Ovary (tissue), 9 donors: Measurements from ENCODE around the gene PSENEN. TPM values are rescaled to one million over a fixed set of nuclear protein-coding genes. Genes with fewer than 3 reads are reported as not detected.

ENCODE experiments used
- DNase-seq, 5 donors: peaks; one replicate each; pipeline ENCODE4 v3.0.0-alpha.2; 2019 to 2020
- H3K27ac ChIP-seq, 2 donors: fragments of 200-600 bp; one replicate each; pipeline versions ENCODE4 v1.5.1 to v1.8.0; 2019 to 2022
- H3K27me3 ChIP-seq: fragments of 200-600 bp; one replicate; pipeline ENCODE4 v1.8.0; 2022
- H3K36me3 ChIP-seq: fragments of 200-600 bp; sonication (generic); one replicate; pipeline ENCODE4 v1.5.1; 2019
- H3K4me1 ChIP-seq: one replicate; pipeline ENCODE4 v1.8.1; 2013; ENCODE audit warnings: mild to moderate bottlenecking, moderate library complexity; ENCODE audit not compliant: insufficient read depth
- H3K4me3 ChIP-seq: fragments of 200-600 bp; sonication (generic); one replicate; pipeline ENCODE4 v1.5.1; 2017
- H3K9me3 ChIP-seq, 2 donors: fragments of 200-600 bp in 1 of 2; sonication (generic) in 1 of 2; one replicate each; pipeline versions ENCODE4 v1.5.1 to v1.8.1; 2013 to 2019; ENCODE audit warnings: mild to moderate bottlenecking in 1 of 2, moderate library complexity in 1 of 2
- CTCF ChIP-seq, 3 donors: fragments of 450-650 bp in 2 of 3; fragments of 200-600 bp in 1 of 3; IDR thresholded peaks; one replicate each; pipeline versions ENCODE4 v1.5.1 to v1.8.0; 2016 to 2022; ENCODE audit warnings: antibody characterized with exemption in 3 of 3, mild to moderate bottlenecking in 1 of 3
- EP300 ChIP-seq: sonication (generic); formaldehyde crosslinking; IDR thresholded peaks from one replicate; pipeline ENCODE4 v1.6.1; 2017; ENCODE audit warnings: antibody characterized with exemption
- POLR2A ChIP-seq: fragments of 450-650 bp; IDR thresholded peaks from one replicate; pipeline ENCODE4 v1.6.1; 2017; ENCODE audit warnings: antibody characterized with exemption, mild to moderate bottlenecking, moderate library complexity
- WGBS, 3 donors: extraction: QIAGEN DNeasy Blood & Tissue Kit in 1 of 3; methylation state at CpG; one replicate each; pipeline versions ENCODE4 v1.1.5 to v1.1.7; 2013 to 2017; 5-methylcytosine and 5-hydroxymethylcytosine counted together
- intact Hi-C, 4 donors: fragments of 100-400 bp; cut with DNase I; formaldehyde crosslinking; loops; one replicate each; pipeline versions ENCODE4 v1.11.0 to v1.15.1; 2022 to 2023
- polyA plus RNA-seq, 2 donors: library from polyadenylated mRNA; stranded (reverse); fragments of 200-250 nt in 1 of 2; fragments of 350-450 nt in 1 of 2; fragmentation: Illumina TruSeq in 1 of 2; extraction: RNeasy Lipid Tissue Mini Kit (QIAGEN cat#74804) in 1 of 2; gene quantifications; one replicate each; pipeline ENCODE4 v1.2.3, GENCODE V29; 2013 to 2014
- total RNA-seq, 7 donors: library from RNA; depleted of rRNA in 2 of 7; stranded (reverse); fragments of >200 nt in 2 of 7; fragmentation: NEBNext Ultra II Directional in 3 of 7; extraction: Animal tissue kit (Norgen Biotek cat#: 25700) in 3 of 7; gene quantifications; one replicate each; pipeline versions ENCODE4 v1.1.0 to v1.2.4, GENCODE V29; 2016 to 2023
- donor health status: DM: no; HTN: no; CAD: no; lungs with moderate emphysema.
- donor health status: DM: no; HTN: no; CAD: no.
- donor health status: Bipolar disorder and iron deficiency.
- donor health status: DM: yes; HTN: yes; CAD: no.
- donor health status: DM: no; HTN: no; CAD: no.
- donor health status: DM: yes; HTN: yes; CAD: no.

PSENEN gene
- total and polyA plus RNA-seq, 9 donors: 23.4 to 90.4 (median 44.6) TPM

- Histone ChIP-seq H3K4me1 (no peaks in the 10 kb centered on the region), H3K27ac (no peak overlapping the region), H3K4me3 (no peak overlapping the region), H3K36me3 (no peaks in the 10 kb centered on the region), H3K9me3 (no peaks in the 10 kb centered on the region), H3K27me3 (no peaks in the 10 kb centered on the region)
- intact Hi-C loops: loop anchor here in 1 of 4 donors (10.0 kb wide), 1 partner anchor 135 kb away; no protein-coding TSS in a partner anchor
- no peak for DNase-seq
- TF ChIP-seq CTCF (IDR thresholded peaks at IDR 0.05) (no peak), POLR2A (no peak), EP300 (no peak)
- 72 to 90% (median 83%) methylated on average over 7 to 11 of the region's 11 CpGs for WGBS, 3 donors
Observed at GRCh38 chr19:35789195-35789977, 43.9 kb downstream of the PSENEN start.

- Histone ChIP-seq H3K4me1 (no peaks in the 10 kb centered on the region), H3K27me3 (no peaks in the 10 kb centered on the region), H3K36me3 (no peaks in the 10 kb centered on the region), H3K4me3 (no peak overlapping the region), H3K27ac (no peak overlapping the region), H3K9me3 (no peaks in the 10 kb centered on the region)
- no peak for TF ChIP-seq CTCF (IDR thresholded peaks at IDR 0.05)
- no peak for TF ChIP-seq EP300
- no peak for TF ChIP-seq POLR2A
- no peak for DNase-seq
- intact Hi-C loops: loop anchor here in 1 of 4 donors (10.0 kb wide), 1 partner anchor 135 kb away; no protein-coding TSS in a partner anchor
- WGBS, 3 donors: 78 to 79% (median 79%) methylated on average over 15 to 19 of the region's 19 CpGs
Observed at GRCh38 chr19:35789978-35790944, 44.8 kb downstream of the PSENEN start.

- intact Hi-C loops: no loop called here
- H3K27me3 ChIP-seq: no peaks in the 10 kb centered on the region
- H3K4me1 ChIP-seq: no peaks in the 10 kb centered on the region
- no peak for TF ChIP-seq CTCF (IDR thresholded peaks at IDR 0.05)
- TF ChIP-seq EP300: no peak
- no peak for TF ChIP-seq POLR2A
- peak in 1 of 5 donors; percentile 40 for DNase-seq
- H3K4me3 ChIP-seq: no peak overlapping the region
- H3K36me3 ChIP-seq: no peaks in the 10 kb centered on the region
- no peaks in the 10 kb centered on the region for H3K9me3 ChIP-seq
- H3K27ac ChIP-seq: no peak overlapping the region
- 40 to 50% (median 44%) methylated on average over 18 to 20 of the region's 20 CpGs for WGBS, 3 donors
Observed at GRCh38 chr19:35790981-35791813, 45.7 kb downstream of the PSENEN start.
